ENCODE data around the gene KLHL28. TPM values are rescaled to one million over a fixed set of nuclear protein-coding genes. Genes with fewer than 3 reads are reported as not detected.

The KLHL28 gene
- polyA plus RNA-seq, 2 of the 4 experiments (the other 2 are of a cell fraction): 3.4 to 8.3 TPM

GRCh38 chr14:44945264-44945663 is 16.5 kb downstream of the KLHL28 start:
- ChIA-PET POLR2A (no interaction called here), CTCF (interaction anchor here (0.8 kb wide), 1 partner anchor 10 kb away, joined by 5 read pairs; no protein-coding TSS in a partner anchor)
- 87% methylated on average over 4 of the region's 4 CpGs for WGBS (ENCODE audit: missing lambda C conversion rate)
- Histone ChIP-seq H3K4me2 (no peak overlapping the region), H3K9me3 (no peaks in the 10 kb centered on the region), H3K4me1 (no peaks in the 10 kb centered on the region), H3K4me3 (no peak overlapping the region), H3K27ac (no peak overlapping the region)
- no peak for ATAC-seq
- no peak for FAIRE-seq
- DNase-seq (ENCODE audit: low read depth in 1 of 2, low spot score in 1 of 2): no peak
- TF ChIP-seq POLR2A (IDR thresholded peaks at IDR 0.05; ENCODE audit: low read length) (no peak), RFX5 (IDR thresholded peaks at IDR 0.05) (no peak), HDAC2 (IDR thresholded peaks at IDR 0.05) (no peak), BHLHE40 (IDR thresholded peaks at IDR 0.05; ENCODE audit: low read depth, low read length) (no peak), RNF2 (IDR thresholded peaks at IDR 0.05; ENCODE audit: borderline replicate concordance, low read depth) (no peak), MAFK (IDR thresholded peaks at IDR 0.05; ENCODE audit: partially characterized antibody) (no peak), GATA3 (IDR thresholded peaks at IDR 0.05; ENCODE audit: borderline replicate concordance) (no peak)
- TF ChIP-seq, protein P1, sequence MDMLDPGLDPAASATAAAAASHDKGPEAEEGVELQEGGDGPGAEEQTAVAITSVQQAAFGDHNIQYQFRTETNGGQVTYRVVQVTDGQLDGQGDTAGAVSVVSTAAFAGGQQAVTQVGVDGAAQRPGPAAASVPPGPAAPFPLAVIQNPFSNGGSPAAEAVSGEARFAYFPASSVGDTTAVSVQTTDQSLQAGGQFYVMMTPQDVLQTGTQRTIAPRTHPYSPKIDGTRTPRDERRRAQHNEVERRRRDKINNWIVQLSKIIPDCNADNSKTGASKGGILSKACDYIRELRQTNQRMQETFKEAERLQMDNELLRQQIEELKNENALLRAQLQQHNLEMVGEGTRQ (IDR thresholded peaks at IDR 0.05): no peak

GRCh38 chr14:44944107-44944506 is 17.6 kb downstream of the KLHL28 start:
- Histone ChIP-seq H3K4me3 (no peak overlapping the region), H3K4me2 (no peak overlapping the region), H3K27ac (no peak overlapping the region), H3K4me1 (no peaks in the 10 kb centered on the region), H3K9me3 (no peaks in the 10 kb centered on the region)
- ATAC-seq: no peak
- DNase-seq (ENCODE audit: low read depth in 1 of 2, low spot score in 1 of 2): no peak
- FAIRE-seq: no peak
- ChIA-PET POLR2A (no interaction called here), CTCF (interaction anchor here (1.0 kb wide), 1 partner anchor 31 kb away, joined by 3 read pairs; no protein-coding TSS in a partner anchor)
- TF ChIP-seq TP53 (CRISPR knock-in tag; IDR thresholded peaks at IDR 0.05) (no peak), RFX5 (IDR thresholded peaks at IDR 0.05) (no peak), ZNF302 (CRISPR knock-in tag; IDR thresholded peaks at IDR 0.05) (no peak), CBX2 (IDR thresholded peaks at IDR 0.05; ENCODE audit: borderline replicate concordance, low read depth) (no peak), EP300 (IDR thresholded peaks at IDR 0.05) (no peak), RNF2 (IDR thresholded peaks at IDR 0.05; ENCODE audit: borderline replicate concordance, low read depth) (no peak), HDAC2 (IDR thresholded peaks at IDR 0.05) (no peak), KDM1A (IDR thresholded peaks at IDR 0.05; ENCODE audit: low read depth) (no peak), CBX8 (IDR thresholded peaks at IDR 0.05) (no peak), RCOR1 (IDR thresholded peaks at IDR 0.05; ENCODE audit: low read depth, low read length) (no peak), FOSB (CRISPR knock-in tag; IDR thresholded peaks at IDR 0.05) (no peak), NFE2L2 (conservative IDR thresholded peaks at IDR 0.05; ENCODE audit: low read length) (no peak), CHD4 (IDR thresholded peaks at IDR 0.05; ENCODE audit: borderline replicate concordance) (no peak), MYC (IDR thresholded peaks at IDR 0.05; ENCODE audit: borderline replicate concordance, low read length) (no peak), HMGXB4 (CRISPR knock-in tag; IDR thresholded peaks at IDR 0.05; ENCODE audit: borderline replicate concordance) (no peak), JUN (IDR thresholded peaks at IDR 0.05) (no peak)
- TF ChIP-seq, protein P2, sequence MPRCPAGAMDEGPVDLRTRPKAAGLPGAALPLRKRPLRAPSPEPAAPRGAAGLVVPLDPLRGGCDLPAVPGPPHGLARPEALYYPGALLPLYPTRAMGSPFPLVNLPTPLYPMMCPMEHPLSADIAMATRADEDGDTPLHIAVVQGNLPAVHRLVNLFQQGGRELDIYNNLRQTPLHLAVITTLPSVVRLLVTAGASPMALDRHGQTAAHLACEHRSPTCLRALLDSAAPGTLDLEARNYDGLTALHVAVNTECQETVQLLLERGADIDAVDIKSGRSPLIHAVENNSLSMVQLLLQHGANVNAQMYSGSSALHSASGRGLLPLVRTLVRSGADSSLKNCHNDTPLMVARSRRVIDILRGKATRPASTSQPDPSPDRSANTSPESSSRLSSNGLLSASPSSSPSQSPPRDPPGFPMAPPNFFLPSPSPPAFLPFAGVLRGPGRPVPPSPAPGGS (IDR thresholded peaks at IDR 0.05): no peak
- TF ChIP-seq, protein P3, sequence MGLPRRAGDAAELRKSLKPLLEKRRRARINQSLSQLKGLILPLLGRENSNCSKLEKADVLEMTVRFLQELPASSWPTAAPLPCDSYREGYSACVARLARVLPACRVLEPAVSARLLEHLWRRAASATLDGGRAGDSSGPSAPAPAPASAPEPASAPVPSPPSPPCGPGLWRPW (IDR thresholded peaks at IDR 0.05): no peak
- TF ChIP-seq, protein P4, sequence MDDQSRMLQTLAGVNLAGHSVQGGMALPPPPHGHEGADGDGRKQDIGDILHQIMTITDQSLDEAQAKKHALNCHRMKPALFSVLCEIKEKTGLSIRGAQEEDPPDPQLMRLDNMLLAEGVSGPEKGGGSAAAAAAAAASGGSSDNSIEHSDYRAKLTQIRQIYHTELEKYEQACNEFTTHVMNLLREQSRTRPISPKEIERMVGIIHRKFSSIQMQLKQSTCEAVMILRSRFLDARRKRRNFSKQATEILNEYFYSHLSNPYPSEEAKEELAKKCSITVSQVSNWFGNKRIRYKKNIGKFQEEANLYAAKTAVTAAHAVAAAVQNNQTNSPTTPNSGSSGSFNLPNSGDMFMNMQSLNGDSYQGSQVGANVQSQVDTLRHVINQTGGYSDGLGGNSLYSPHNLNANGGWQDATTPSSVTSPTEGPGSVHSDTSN (IDR thresholded peaks at IDR 0.05): no peak

All from A549 (cell line).